ENCODE measurements around the gene CDC42BPA. TPM values are rescaled to one million over a fixed set of nuclear protein-coding genes. Genes with fewer than 3 reads are reported as not detected.

The CDC42BPA gene
- total RNA-seq, 1 experiment from 2014 or later: 48.6 TPM

DNA sequence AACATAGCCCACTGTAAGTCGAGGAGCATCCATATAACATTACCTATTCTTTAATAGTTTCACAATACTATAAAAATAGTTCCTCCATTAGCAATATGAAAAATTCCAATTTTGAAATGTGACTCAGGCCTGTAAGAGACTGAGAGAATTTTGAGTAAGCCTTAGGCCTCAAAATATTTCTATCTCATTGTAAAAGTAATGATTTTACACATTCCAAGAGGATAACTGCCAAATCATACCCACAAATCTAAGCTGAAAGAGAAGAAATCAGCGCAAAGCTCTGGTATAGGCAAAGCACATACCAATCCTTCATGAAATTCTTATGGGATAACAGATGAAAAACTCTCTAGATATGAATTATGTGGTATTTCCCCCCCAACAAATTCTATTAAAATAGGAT, 144.1 kb downstream of the CDC42BPA start:
- TF ChIP-seq, protein P1, sequence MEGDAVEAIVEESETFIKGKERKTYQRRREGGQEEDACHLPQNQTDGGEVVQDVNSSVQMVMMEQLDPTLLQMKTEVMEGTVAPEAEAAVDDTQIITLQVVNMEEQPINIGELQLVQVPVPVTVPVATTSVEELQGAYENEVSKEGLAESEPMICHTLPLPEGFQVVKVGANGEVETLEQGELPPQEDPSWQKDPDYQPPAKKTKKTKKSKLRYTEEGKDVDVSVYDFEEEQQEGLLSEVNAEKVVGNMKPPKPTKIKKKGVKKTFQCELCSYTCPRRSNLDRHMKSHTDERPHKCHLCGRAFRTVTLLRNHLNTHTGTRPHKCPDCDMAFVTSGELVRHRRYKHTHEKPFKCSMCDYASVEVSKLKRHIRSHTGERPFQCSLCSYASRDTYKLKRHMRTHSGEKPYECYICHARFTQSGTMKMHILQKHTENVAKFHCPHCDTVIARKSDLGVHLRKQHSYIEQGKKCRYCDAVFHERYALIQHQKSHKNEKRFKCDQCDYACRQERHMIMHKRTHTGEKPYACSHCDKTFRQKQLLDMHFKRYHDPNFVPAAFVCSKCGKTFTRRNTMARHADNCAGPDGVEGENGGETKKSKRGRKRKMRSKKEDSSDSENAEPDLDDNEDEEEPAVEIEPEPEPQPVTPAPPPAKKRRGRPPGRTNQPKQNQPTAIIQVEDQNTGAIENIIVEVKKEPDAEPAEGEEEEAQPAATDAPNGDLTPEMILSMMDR (IDR thresholded peaks at IDR 0.05; ENCODE audit: unreplicated experiment): no peak
- H3K27me3 Mint-ChIP-seq (ENCODE audit: unreplicated experiment): no peaks in the 10 kb centered on the region
- no peaks in the 10 kb centered on the region for H3K9me3 Mint-ChIP-seq (ENCODE audit: low read depth, unreplicated experiment)
- peaks cover 4% of the 10 kb centered on the region for H3K36me3 Mint-ChIP-seq (ENCODE audit: insufficient read depth, unreplicated experiment)
- intact Hi-C loops (cut with micrococcal nuclease; ENCODE audit: unreplicated experiment): no loop called here
- CTCF ChIA-PET: no interaction called here
- BruUV-seq (replicated peaks): no TSS peak
- no peaks in the 10 kb centered on the region for H3K4me1 Mint-ChIP-seq (ENCODE audit: low read depth, unreplicated experiment)
- H3K4me3 Mint-ChIP-seq (ENCODE audit: low read depth, unreplicated experiment): no peak overlapping the region
- H3K27ac Mint-ChIP-seq (ENCODE audit: unreplicated experiment): no peak overlapping the region
- DNase-seq: no peak

DNA sequence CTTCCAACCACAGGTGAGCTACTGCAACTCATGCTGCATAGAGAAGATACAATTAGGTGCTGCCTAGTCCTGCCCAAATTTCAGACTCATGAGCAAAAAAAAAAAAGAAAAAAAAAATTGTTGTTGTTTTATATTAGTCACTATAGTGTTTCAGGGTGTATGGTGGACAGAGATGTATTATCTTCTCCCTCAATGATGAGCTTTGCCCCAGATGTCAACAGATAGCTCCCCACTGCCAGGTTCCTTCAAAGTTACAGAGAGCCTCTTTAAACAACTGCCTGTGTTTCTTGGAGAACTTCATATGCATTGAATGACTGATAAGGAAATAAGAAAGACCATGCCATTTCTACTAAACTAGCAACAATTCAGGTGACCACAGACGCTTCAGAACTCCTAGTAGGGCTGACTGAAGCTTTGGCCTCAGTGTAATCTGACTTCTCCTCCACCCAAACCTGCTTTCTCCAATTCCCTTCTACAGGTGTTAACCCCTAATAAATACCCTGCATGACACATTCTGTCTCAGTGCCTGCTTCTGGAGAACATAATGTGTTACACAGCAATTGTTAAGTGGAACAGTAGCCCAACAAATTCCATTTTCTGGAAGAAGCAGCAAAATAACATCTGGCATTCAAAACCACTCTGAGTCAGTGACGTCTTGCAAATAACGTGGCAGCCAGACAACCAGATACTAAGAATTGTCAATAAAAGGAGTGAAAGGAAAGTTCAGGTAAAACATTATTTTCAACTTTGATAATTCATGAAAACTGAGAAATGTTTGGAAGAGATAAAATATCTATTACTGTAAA, 147.7 kb downstream of the CDC42BPA start:
- TF ChIP-seq, protein P1 (IDR thresholded peaks at IDR 0.05; ENCODE audit: unreplicated experiment): no peak
- BruUV-seq (replicated peaks): no TSS peak
- Mint-ChIP-seq H3K27me3 (ENCODE audit: unreplicated experiment) (no peaks in the 10 kb centered on the region), H3K27ac (ENCODE audit: unreplicated experiment) (no peak overlapping the region), H3K9me3 (ENCODE audit: low read depth, unreplicated experiment) (no peaks in the 10 kb centered on the region), H3K4me1 (ENCODE audit: low read depth, unreplicated experiment) (no peaks in the 10 kb centered on the region), H3K4me3 (ENCODE audit: low read depth, unreplicated experiment) (no peak overlapping the region), H3K36me3 (ENCODE audit: insufficient read depth, unreplicated experiment) (peaks cover 2% of the 10 kb centered on the region)
- CTCF ChIA-PET: interaction anchor here (0.5 to 0.7 kb wide), 3 partner anchors 8 to 154 kb away, joined by 3 to 5 read pairs (median 5); no protein-coding TSS in a partner anchor
- intact Hi-C loops (cut with micrococcal nuclease; ENCODE audit: unreplicated experiment): no loop called here
- no peak for DNase-seq

DNA sequence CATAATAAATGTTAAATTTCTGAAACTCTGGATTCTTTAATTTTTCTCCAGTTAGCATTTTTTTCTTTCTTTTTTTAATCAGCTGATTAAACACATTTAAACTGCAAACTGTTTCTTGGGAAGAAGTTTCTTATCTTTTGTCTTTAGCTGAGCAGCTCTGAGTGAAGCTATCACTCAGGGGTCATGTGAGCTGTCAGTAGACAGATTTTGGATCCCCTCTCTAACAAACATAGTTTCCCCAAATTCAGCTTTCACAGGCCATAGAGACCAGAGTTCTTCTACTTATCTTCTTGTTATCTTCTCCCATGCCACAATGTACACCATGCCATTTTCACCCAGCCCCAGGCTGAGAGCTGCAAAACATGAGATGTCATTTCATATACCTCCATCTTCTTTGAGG, 148.9 kb downstream of the CDC42BPA start:
- no peak overlapping the region for H3K4me3 Mint-ChIP-seq (ENCODE audit: low read depth, unreplicated experiment)
- intact Hi-C loops (cut with micrococcal nuclease; ENCODE audit: unreplicated experiment): no loop called here
- H3K27me3 Mint-ChIP-seq (ENCODE audit: unreplicated experiment): no peaks in the 10 kb centered on the region
- CTCF ChIA-PET: interaction anchor here (0.6 kb wide), 1 partner anchor 398 kb away, joined by 3 read pairs; no protein-coding TSS in a partner anchor
- no TSS peak for BruUV-seq (replicated peaks)
- TF ChIP-seq, protein P1 (IDR thresholded peaks at IDR 0.05; ENCODE audit: unreplicated experiment): no peak
- no peaks in the 10 kb centered on the region for H3K9me3 Mint-ChIP-seq (ENCODE audit: low read depth, unreplicated experiment)
- H3K27ac Mint-ChIP-seq (ENCODE audit: unreplicated experiment): no peak overlapping the region
- no peak for DNase-seq
- no peaks in the 10 kb centered on the region for H3K36me3 Mint-ChIP-seq (ENCODE audit: insufficient read depth, unreplicated experiment)
- H3K4me1 Mint-ChIP-seq (ENCODE audit: low read depth, unreplicated experiment): no peaks in the 10 kb centered on the region

DNA sequence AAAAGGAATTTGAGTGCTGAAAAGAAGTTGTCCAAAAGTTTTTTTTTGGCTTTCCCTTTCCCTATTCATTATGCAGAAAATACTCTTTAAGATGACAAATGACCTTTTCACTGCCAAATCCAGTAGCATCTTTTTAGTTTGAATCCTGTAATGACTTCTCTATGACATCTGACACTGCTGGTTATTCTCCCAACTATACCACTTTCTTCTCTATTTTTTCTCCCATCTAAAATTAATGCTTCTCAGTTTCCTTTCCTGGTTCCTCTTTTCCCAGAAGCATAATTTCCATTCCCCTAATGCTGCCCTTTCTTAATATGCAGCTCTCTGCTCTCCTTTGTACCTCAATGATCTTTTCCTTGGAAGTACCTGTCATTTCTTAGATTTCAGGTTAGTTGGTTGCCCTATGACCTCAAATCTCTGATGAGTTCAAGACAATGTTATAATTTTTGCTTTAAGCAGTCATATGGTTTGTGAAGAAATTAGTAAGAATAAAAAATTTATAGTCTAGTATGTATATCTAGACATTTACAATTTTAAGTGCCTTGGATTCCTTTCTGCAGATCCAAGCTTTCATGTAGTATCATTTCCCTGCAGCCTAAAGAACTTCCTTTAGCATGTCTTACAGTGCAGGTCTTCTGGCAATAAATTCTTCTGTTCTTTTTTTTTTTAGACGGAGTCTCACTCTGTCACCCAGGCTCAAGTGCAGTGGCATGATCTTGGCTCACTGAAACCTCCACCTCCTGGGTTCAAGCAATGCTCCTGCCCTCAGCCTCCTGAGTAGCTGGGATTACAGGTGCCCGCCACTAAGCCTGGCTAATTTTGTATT, 150.8 kb downstream of the CDC42BPA start:
- no peaks in the 10 kb centered on the region for H3K27me3 Mint-ChIP-seq (ENCODE audit: unreplicated experiment)
- H3K4me1 Mint-ChIP-seq (ENCODE audit: low read depth, unreplicated experiment): no peaks in the 10 kb centered on the region
- intact Hi-C loops (cut with micrococcal nuclease; ENCODE audit: unreplicated experiment): no loop called here

More for the DNA sequence above, 150.8 kb downstream of the CDC42BPA start:
- TF ChIP-seq, protein P1 (IDR thresholded peaks at IDR 0.05; ENCODE audit: unreplicated experiment): no peak
- no peak overlapping the region for H3K27ac Mint-ChIP-seq (ENCODE audit: unreplicated experiment)
- no peaks in the 10 kb centered on the region for H3K36me3 Mint-ChIP-seq (ENCODE audit: insufficient read depth, unreplicated experiment)
- DNase-seq: no peak
- no TSS peak for BruUV-seq (replicated peaks)
- H3K9me3 Mint-ChIP-seq (ENCODE audit: low read depth, unreplicated experiment): no peaks in the 10 kb centered on the region
- no peak overlapping the region for H3K4me3 Mint-ChIP-seq (ENCODE audit: low read depth, unreplicated experiment)
- CTCF ChIA-PET: interaction anchor here (1.1 kb wide), 1 partner anchor 14 kb away, joined by 5 read pairs; no protein-coding TSS in a partner anchor

Measured in Calu3 (cell line).